HG03196 (cell line): ENCODE results near the gene DYRK1B.

ENCODE experiments used
- ATAC-seq: cut with Tn5 transposase; IDR thresholded peaks from one replicate; pipeline ENCODE4 v1.9.1; 2021; ENCODE audit not compliant: unreplicated experiment

The DYRK1B gene

DNA sequence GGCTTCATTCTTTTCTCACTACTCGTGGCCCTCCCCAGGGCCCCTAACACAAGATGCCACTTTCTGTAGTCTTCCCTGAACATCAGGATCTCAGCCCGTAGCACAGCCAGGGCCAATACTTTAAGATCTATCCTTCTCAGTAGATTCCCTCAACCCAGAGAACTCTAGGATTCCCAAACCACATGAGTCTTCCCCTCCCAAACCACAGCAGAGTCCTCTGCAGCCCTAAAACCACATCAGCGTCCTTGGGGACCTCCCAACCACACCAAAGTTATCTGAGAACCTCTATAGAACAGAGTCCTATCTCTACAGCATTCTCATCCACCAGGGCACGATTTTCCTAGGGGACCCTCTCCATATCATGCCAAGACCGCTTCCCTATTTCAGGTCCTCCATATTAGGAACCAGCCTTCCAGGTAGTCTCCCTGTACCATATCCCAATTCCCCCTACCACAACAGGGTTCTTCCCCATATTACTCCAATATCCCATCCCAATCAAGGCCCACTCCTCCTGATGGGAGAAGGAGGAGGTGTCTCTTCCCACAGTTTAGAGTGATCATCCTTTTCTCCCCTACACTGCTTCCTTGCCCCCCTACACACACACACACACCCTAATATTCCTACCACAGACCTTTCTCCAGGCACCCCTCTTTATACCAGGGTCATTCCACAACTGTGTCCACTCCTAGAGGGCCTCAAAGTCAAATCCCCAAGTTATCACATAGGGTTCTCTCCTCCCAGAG lies 1.4 kb downstream of the DYRK1B start:
- ATAC-seq: no peak

- ATAC-seq: no peak
Measured at GRCh38 chr19:39831679-39832078, 2.3 kb downstream of the DYRK1B start.

- ATAC-seq: no peak
Measured at GRCh38 chr19:39830847-39831246, 3.1 kb downstream of the DYRK1B start.

DNA sequence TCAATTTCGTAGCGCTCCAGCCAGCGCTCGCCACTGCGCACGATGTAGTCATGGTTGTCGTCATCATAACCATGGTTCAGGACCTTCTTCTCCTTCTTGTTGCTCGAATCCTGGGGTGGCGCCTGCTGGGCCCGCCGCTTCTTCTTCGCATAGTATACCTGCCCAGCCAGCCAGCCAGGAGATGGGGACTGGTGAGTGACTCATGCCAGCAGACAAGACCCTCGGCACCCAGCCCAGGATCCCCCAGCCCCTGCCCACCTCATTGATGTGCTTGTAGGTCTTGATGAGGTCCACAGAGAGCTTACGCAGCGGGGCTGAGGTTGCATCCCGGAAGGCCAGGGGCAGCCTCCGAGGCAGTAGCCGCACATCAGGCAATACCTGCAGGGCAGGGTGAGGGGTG lies 3.6 kb downstream of the DYRK1B start:
- no peak for ATAC-seq

GRCh38 chr19:39829702-39830275 lies 4.2 kb downstream of the DYRK1B start:
- no peak for ATAC-seq

DNA sequence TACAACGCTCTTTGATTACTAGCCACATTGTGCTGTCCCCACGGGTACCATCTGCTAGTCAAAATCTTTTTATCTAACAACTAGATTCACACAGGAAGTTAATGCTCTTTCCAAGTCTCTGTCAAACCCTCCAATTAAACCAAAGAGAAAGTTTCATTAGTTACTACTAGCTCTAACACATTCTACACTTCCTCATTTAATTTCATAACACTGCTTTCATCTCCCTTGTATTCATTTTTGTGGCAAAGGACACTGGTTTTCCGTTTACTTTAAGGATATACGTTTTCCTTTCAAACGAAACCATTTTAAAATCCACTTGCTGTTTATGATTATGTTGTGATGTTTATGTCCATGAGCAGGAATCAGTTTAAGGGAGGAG lies 5.3 kb downstream of the DYRK1B start:
- ATAC-seq: no peak

GRCh38 chr19:39828015-39828653 lies 5.8 kb downstream of the DYRK1B start:
- no peak for ATAC-seq

DNA sequence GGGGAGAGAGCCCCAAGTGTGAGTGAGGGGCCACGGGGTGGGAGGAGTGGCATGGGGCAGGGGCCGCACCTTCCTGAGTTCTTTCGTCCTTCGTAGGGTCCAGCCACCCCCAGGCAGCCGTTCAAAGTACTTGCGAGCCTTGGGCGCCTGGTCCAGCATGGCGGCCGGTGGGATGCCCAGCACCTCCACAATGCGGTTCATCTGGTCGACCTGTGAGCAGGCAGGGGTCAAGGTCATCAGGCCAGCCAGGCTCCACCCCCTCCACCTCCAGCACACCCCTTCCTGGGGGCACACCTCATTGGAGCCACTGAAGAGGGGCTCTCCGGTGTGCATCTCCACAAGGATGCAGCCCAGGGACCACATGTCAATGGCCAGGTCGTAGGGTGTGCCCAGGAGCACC lies 6.7 kb downstream of the DYRK1B start:
- ATAC-seq: no peak

DNA sequence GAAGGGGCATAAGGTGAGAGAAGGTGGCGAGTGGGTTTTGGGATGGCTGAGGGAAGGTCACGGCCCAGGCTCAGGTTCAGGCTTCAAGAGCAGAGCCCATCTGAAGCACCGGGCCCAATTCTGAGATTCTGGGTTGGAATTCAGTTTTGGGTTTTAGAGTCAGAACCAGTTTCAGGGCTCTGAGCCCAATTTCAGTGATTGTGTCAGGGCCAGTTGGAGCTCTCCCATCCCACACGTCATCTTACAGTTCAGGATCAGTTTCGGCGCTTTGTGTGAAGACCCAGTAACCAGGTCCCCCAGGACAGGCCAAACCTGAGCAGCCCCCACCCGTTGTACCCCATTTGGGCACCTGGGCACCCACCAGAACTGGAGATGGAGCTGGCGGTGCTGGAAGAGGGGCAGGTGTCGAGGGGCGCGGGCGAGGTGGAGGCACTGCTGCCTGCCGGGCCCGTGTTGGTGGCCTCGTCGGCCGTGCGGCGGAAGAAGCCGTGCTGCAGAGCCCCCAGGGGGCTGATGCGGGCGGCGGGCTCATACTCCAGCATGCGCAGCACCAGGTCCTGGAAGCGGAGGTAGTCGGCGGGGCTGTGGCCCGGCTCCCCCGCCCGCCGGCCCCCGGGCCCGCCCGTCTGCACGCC lies 7.5 kb downstream of the DYRK1B start:
- no peak for ATAC-seq

- no peak for ATAC-seq
Measured at GRCh38 chr19:39825531-39826076, 8.4 kb downstream of the DYRK1B start.

- no peak for ATAC-seq
Measured at GRCh38 chr19:39825093-39825463, 8.9 kb downstream of the DYRK1B start.

GRCh38 chr19:39824143-39825092 lies 9.5 kb downstream of the DYRK1B start:
- ATAC-seq: peak; percentile 73

GRCh38 chr19:39823686-39824085 lies 10.3 kb downstream of the DYRK1B start:
- ATAC-seq: no peak

DNA sequence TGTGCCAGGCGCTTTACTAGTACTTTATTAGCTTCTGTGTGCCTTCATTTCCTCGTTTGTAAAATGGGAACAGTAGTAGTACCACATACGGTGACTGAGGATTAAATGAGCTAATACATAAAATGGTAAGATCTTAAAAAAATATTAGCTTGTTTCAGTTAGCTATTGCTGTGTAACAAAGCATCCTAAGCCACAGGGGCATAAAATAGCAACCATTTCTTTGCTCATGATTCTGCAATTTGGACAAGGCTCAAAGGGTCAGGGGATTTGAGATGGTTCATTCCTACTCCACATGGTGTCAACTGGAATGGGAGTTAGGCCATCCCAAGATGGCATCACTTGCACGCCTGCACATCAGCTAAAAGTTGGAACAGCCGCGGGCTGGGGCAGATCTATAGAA lies 13.3 kb downstream of the DYRK1B start:
- ATAC-seq: no peak

GRCh38 chr19:39819786-39820185 lies 14.2 kb downstream of the DYRK1B start:
- ATAC-seq: no peak

GRCh38 chr19:39818626-39819097 lies 15.3 kb downstream of the DYRK1B start:
- peak; percentile 50 for ATAC-seq

GRCh38 chr19:39817888-39818561 lies 15.9 kb downstream of the DYRK1B start:
- no peak for ATAC-seq

DNA sequence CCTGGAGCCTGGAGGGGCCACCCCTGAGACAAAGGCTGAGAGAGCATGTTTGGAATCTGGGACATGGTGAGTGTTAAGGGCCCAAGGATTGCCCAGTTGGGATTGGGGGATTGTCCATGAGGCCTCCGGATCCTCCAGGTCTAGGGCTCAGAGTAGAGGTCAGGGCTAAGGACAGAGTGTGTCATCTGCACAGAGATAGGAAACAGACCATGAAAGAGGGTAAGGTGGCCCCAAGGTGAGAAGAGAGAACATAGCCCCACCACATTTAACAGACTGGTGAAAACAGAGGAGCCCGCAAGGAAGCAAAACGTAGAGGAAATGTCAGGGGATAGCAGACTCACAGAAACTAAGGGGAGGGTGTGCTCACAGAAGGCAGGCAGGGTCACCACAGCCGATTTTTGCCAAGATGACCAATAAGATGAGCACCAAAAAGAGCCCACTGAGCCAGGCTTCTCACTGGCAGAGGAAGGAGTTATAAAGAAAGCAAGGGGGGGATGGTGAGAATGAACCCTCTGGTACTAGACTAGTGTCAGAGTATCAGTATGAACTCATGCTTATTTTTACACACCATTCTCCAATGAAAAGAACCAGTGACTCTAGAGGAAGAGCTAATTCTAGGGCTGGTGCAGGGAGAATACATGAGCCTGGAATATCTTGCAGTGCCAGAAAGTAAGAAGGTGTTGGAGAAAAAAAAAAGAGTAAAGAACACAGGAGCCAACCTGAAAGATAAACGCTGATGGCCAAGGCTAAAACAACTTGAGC lies 17.5 kb downstream of the DYRK1B start:
- ATAC-seq: no peak

- ATAC-seq: no peak
Measured at GRCh38 chr19:39814595-39814994, 19.4 kb downstream of the DYRK1B start.
